GM13976 (cell line): Measurements from ENCODE around the gene TLE3.
A peak's percentile ranks its signal among the peaks of the same experiment; 100 is the strongest.

ENCODE experiments used
- DNase-seq: peaks from one replicate; pipeline ENCODE4 v3.0.0; 2012; ENCODE audit warnings: low spot score
- in situ Hi-C: fragments of 300-500 bp; cut with MboI; formaldehyde crosslinking; loops from one replicate; pipeline ENCODE4 v1.12.0; 2022; ENCODE audit warnings: low sequenced_read_pairs, mixed read lengths, inconsistent platforms; ENCODE audit not compliant: unreplicated experiment
- TF ChIP-seq, protein P1 (sequence below): IDR thresholded peaks from 2 replicates; pipeline ENCODE4 v1.5.1; 2012; ENCODE audit warnings: borderline replicate concordance, mild to moderate bottlenecking; ENCODE audit not compliant: insufficient read depth; ENCODE audit errors: extremely low read depth, missing control alignments, control extremely low read depth

TLE3 gene

DNA sequence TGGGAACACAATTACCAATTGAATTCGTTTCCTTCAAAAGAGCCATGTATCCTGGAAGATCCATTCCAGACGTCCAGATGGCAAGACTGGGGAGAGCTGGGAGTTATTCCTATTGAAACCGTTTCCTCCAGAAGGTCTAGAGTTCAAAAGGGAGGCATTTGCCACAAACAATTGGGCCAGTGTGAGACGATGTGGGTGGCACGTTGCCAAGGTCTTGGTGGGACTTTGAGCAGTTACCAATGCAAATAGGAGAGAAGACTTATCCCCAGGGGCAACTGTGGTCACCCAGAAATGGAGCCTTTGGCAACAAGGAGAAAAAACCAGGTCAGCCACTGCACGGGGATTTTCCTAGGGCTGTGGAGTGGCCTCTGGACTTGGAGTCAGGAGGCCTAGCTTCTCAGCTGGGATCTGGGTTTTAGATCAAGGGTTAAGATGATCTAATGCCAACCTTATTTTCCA is 29.6 kb upstream of the TLE3 start:
- in situ Hi-C loops = no loop called here
- TF ChIP-seq, protein P1, sequence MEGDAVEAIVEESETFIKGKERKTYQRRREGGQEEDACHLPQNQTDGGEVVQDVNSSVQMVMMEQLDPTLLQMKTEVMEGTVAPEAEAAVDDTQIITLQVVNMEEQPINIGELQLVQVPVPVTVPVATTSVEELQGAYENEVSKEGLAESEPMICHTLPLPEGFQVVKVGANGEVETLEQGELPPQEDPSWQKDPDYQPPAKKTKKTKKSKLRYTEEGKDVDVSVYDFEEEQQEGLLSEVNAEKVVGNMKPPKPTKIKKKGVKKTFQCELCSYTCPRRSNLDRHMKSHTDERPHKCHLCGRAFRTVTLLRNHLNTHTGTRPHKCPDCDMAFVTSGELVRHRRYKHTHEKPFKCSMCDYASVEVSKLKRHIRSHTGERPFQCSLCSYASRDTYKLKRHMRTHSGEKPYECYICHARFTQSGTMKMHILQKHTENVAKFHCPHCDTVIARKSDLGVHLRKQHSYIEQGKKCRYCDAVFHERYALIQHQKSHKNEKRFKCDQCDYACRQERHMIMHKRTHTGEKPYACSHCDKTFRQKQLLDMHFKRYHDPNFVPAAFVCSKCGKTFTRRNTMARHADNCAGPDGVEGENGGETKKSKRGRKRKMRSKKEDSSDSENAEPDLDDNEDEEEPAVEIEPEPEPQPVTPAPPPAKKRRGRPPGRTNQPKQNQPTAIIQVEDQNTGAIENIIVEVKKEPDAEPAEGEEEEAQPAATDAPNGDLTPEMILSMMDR = no peak
- DNase-seq = no peak

DNA sequence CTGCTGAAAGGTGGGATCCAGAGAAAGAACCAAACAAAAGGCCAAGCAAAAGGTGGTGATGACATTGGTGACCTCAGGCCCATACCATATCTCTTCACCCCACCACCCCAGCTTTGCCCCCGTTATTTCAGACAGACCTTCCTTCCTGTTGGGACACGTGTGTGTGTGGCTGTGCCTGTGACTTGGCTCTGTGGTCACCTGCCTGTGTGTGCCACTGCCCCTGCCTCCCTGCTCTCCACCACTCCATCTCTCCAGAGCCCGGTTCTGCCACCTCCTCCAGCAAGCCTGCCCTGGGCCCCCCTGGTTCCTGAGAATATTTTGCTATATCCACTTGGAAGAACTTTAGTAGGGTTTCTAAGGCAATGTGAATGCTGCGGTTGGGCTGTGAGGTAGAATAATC is 28.6 kb upstream of the TLE3 start:
- TF ChIP-seq, protein P1 = no peak
- in situ Hi-C loops = no loop called here
- DNase-seq = no peak

DNA sequence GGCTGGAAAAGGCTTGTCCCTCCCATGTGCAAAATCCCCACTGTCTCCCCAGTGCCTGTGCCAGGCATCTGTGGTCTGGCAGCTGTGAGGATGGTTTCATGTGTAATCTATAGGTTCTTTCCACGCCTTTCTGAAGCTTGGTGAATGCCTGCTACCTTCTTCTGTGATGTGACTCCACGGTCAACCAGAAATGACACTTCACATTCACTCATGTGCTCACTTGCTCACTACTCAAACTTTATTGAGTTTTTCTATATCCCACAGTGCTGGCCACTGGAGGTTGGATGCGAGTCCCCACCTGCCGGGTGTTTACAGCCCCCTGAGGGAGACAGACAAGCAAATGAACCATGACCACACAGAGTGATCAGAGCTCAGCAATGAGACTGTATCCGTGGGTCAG is 27.9 kb upstream of the TLE3 start:
- TF ChIP-seq, protein P1 = no peak
- DNase-seq = no peak
- in situ Hi-C loops = no loop called here

DNA sequence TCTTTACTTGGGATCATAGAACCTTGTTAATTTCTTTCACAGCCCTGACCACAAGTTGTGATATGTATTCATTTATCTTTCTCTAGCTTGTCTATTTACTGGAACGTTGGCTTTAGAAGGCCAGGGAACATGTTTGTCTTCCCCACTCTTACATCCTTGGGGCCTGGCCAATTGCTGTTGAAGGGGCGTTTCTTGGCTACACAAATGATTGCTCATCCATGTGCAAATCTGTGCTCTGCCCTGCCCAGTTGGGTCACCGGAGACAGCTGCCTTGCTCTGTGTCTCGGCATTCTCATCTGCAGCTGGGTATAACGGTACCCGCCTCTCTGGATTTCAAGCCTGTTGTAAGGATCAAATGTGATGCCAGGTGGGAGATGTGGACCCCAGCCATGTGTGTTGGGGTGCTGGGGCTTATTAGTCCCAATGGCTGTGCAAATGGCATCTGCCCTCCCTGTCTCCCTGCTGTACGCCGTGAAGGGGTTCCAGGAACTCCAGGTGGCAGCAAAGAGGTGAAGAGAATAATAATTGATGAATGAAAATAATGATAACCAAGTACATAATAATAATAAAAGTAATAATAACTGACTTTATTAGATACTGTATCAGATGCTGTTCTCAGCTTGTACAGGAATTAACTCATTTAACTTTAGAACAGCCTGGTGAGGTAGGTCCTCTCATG is 24.0 kb upstream of the TLE3 start:
- DNase-seq = no peak
- TF ChIP-seq, protein P1 = peak; percentile 15
- in situ Hi-C loops = no loop called here

DNA sequence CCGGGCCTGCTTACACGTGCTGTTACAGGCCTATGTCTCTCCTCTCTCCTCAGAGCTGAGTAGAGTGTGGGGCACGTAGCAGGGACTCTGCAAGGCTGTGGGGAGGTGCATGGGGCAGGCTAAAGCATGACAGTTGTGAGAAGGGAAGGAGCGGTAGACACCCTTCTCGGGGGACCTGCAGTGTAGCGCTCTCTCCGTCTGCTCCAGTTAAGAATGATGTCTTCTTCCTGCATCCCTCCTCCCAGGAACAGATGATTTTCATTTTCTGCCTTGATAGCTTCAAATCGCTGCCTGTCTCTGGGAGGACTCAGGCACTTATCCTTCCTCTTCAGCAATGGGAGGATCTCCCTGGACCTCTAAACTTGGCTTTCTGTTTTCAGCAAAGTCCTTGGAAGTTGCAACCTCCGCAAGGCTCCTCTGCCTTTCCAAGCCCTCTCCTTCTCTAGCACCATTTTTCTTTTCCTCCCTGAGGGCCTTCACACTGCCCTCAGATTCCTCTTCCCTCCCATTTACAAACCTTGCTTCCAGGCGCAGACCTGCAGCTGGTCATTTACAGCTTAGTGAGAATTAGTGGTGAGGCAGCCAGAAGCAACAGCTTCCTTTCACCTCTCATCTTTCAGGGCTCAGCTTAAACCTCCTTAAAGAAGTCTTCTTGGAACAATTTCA is 23.4 kb upstream of the TLE3 start:
- TF ChIP-seq, protein P1 = no peak
- in situ Hi-C loops = no loop called here
- no peak for DNase-seq

DNA sequence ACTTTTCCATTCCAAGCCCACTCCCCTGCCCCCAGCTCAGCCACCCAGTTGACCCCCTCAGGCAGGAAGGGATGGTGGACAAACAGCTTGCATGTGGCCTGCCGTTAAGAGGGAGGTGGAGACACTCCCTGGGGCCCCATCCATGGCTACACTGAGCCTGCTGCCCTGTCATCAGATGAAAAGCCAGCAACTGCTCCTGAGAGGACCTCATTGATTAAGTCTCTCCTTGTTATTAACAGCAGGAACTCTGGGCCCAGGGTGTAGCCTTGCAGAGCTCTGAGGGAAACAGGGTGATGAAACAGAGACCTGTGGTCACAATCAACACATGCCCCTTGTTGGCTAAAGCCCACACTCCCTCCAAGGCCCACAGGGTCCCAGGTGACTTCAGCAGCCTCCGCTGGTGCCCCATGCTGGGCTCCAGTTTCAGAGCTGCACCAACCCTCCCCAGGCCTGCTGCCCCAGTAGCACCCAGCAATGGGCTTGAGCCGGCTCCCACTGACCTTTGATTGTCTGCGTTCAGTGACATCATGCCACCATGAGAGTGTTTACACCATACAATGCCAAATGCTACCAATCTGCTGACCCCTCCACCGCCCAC is 22.3 kb upstream of the TLE3 start:
- in situ Hi-C loops = no loop called here
- no peak for DNase-seq
- TF ChIP-seq, protein P1 = no peak
